ENCODE measurements around the gene PYHIN1.

Gene PYHIN1

DNA sequence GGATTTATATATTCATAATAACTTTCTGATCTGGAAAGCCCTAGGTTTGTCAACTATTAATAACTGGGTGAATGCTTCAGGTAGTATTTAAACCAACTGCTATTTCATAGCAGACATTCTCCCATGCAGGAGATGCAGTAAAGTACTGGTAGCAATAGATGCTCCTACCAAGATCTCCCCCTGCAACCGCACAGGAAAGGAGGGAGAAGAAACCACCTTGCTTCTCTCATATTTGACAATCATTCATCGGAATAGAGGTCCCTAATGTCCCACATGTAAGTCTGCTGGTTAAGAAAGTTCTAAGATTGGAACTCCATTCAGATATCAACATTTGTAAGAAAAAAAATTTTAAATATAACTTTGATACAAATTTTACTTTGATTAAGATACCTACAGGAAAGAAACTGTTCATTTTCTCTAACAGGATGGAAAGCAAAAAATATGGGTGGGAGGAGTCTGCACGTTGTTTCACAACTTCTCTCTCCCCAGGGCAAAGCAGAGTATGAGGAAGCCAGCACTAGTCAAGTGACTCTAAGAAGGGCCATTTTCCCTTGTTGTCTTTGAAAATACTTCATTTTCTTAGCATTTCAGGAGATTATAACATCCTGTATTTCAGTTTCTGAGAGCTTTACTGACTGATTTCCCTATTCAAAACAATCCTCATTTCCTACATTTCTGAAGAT, at the start of gene PYHIN1:
Gene PYHIN1 (plus strand): TSS at position 498 of the 683 bp plus-strand sequence. CDS start 5,359 bp downstream, outside the sequence.
- Histone ChIP-seq H3K27me3 (no peaks in the 10 kb centered on the region), H3K36me3 (no peaks in the 10 kb centered on the region), H3K27ac (no peak within 1 kb of the TSS), H3K9me3 (no peaks in the 10 kb centered on the region), H3K4me1 (no peaks in the 10 kb centered on the region), H3K4me3 (no peak within 1 kb of the TSS)
- intact Hi-C loops (cut with DNase I; ENCODE audit: low total_unique reads), result no loop called here
- no peak for DNase-seq
- TF ChIP-seq CTCF (IDR thresholded peaks at IDR 0.05), result no peak

- DNase-seq, result no peak
- no peaks in the 10 kb centered on the region for H3K27me3 ChIP-seq
- no peak for TF ChIP-seq CTCF (IDR thresholded peaks at IDR 0.05)
- H3K36me3 ChIP-seq, result no peaks in the 10 kb centered on the region
- no peak overlapping the region for H3K27ac ChIP-seq
- H3K4me1 ChIP-seq, result no peaks in the 10 kb centered on the region
- no peaks in the 10 kb centered on the region for H3K9me3 ChIP-seq
- H3K4me3 ChIP-seq, result no peak overlapping the region
- intact Hi-C loops (cut with DNase I; ENCODE audit: low total_unique reads), result no loop called here
These were observed 37.7 kb upstream of the PYHIN1 start for GRCh38 chr1:158893654-158894053.

DNA sequence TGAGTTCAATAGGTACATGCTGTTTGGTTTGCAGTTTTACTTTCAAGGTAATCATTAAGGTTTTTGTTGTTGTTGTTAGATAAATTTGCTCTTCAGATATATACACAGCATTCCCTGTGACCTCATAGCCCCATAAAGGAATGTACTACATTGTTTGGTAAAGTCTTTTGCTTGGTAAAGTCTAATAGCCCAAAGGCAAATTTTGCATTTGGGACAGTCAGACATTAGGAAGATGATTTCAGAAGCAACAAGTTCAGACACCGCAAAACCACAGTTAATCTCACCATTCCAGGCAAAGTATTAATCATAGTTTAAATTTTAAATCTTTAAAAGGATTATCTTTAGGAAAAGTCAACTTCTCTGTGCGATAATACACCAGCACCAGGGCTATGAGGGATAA, 32.6 kb upstream of the PYHIN1 start:
- Histone ChIP-seq H3K4me3 (no peak overlapping the region), H3K27me3 (no peaks in the 10 kb centered on the region), H3K9me3 (no peaks in the 10 kb centered on the region), H3K27ac (no peak overlapping the region), H3K36me3 (no peaks in the 10 kb centered on the region), H3K4me1 (no peaks in the 10 kb centered on the region)
- DNase-seq, result no peak
- intact Hi-C loops (cut with DNase I; ENCODE audit: low total_unique reads), result no loop called here
- TF ChIP-seq CTCF (IDR thresholded peaks at IDR 0.05), result no peak

- TF ChIP-seq CTCF (IDR thresholded peaks at IDR 0.05), result no peak
- intact Hi-C loops (cut with DNase I; ENCODE audit: low total_unique reads), result no loop called here
These were observed 29.7 kb upstream of the PYHIN1 start for GRCh38 chr1:158901623-158902022.

GRCh38 chr1:158916085-158916484, 15.3 kb upstream of the PYHIN1 start:
- H3K36me3 ChIP-seq, result no peaks in the 10 kb centered on the region
- no peaks in the 10 kb centered on the region for H3K27me3 ChIP-seq
- no peak for TF ChIP-seq CTCF (IDR thresholded peaks at IDR 0.05)
- no peak for DNase-seq
- H3K9me3 ChIP-seq, result peaks cover 0 to 18% (median 12%) of the 10 kb centered on the region in 3 donors
- H3K4me1 ChIP-seq, result no peaks in the 10 kb centered on the region
- no peak overlapping the region for H3K4me3 ChIP-seq
- intact Hi-C loops (cut with DNase I; ENCODE audit: low total_unique reads), result no loop called here
- H3K27ac ChIP-seq, result no peak overlapping the region

More at GRCh38 chr1:158901623-158902022, 29.7 kb upstream of the PYHIN1 start:
- no peaks in the 10 kb centered on the region for H3K9me3 ChIP-seq
- H3K4me1 ChIP-seq, result no peaks in the 10 kb centered on the region
- no peak overlapping the region for H3K4me3 ChIP-seq
- H3K27ac ChIP-seq, result no peak overlapping the region
- DNase-seq, result no peak
- no peaks in the 10 kb centered on the region for H3K27me3 ChIP-seq
- no peaks in the 10 kb centered on the region for H3K36me3 ChIP-seq
